HK-2 (cell line): ENCODE data around the gene ST7L.
"Not testable (repeated sequence)": the region's sequence is repeated elsewhere in the genome, so short reads cannot be mapped to it uniquely, and the experiment has no call there.

Experiments used
- DNase-seq: peaks from one replicate; pipeline ENCODE4 v3.0.0-alpha.2; 2018; ENCODE audit not compliant: unreplicated experiment

The ST7L gene

GRCh38 chr1:112618721-112619517, at the start of gene ST7L:
Gene ST7L, minus strand, starts transcription at chr1:112619141. Its CDS starts 28 bp downstream, at chr1:112619113.
- peak; percentile 71 for DNase-seq

- no peak for DNase-seq
Measured at GRCh38 chr1:112666946-112667345, 48.0 kb upstream of the ST7L start.

- no peak for DNase-seq
Measured at GRCh38 chr1:112665857-112666256, 46.9 kb upstream of the ST7L start.

- no peak for DNase-seq
Measured at GRCh38 chr1:112651205-112651604, 32.3 kb upstream of the ST7L start.

- no peak for DNase-seq
Measured at GRCh38 chr1:112646225-112646624, 27.3 kb upstream of the ST7L start.

GRCh38 chr1:112643080-112643479, 24.1 kb upstream of the ST7L start:
- no peak for DNase-seq

- not testable (repeated sequence) for DNase-seq
Measured at GRCh38 chr1:112640437-112640836, 21.5 kb upstream of the ST7L start.

GRCh38 chr1:112638110-112638428, 19.1 kb upstream of the ST7L start:
- DNase-seq, result no peak

GRCh38 chr1:112637254-112638109, 18.5 kb upstream of the ST7L start:
- DNase-seq, result no peak

GRCh38 chr1:112636597-112637253, 17.8 kb upstream of the ST7L start:
- no peak for DNase-seq

- DNase-seq, result no peak
Measured at GRCh38 chr1:112636056-112636455, 17.1 kb upstream of the ST7L start.

- DNase-seq, result no peak
Measured at GRCh38 chr1:112634367-112634766, 15.4 kb upstream of the ST7L start.

GRCh38 chr1:112633628-112634027, 14.7 kb upstream of the ST7L start:
- DNase-seq, result no peak

GRCh38 chr1:112629256-112629655, 10.3 kb upstream of the ST7L start:
- DNase-seq, result no peak

- no peak for DNase-seq
Measured at GRCh38 chr1:112628516-112628915, 9.6 kb upstream of the ST7L start.

GRCh38 chr1:112626887-112627286, 7.9 kb upstream of the ST7L start:
- no peak for DNase-seq

GRCh38 chr1:112626193-112626592, 7.3 kb upstream of the ST7L start:
- no peak for DNase-seq

GRCh38 chr1:112625696-112626095, 6.8 kb upstream of the ST7L start:
- DNase-seq, result peak; percentile 11

GRCh38 chr1:112624493-112624892, 5.6 kb upstream of the ST7L start:
- DNase-seq, result not testable (repeated sequence)

GRCh38 chr1:112620377-112620695, 1.4 kb upstream of the ST7L start:
- DNase-seq, result no peak

- DNase-seq, result peak; percentile 92
Measured at GRCh38 chr1:112619518-112620376, 806 bp upstream of the ST7L start, which contains the start of gene CAPZA1. Gene CAPZA1, plus strand, starts transcription at chr1:112619832. Its CDS starts 13 bp downstream, at chr1:112619845.
